ENCODE data around the gene GP5.

Gene GP5

DNA sequence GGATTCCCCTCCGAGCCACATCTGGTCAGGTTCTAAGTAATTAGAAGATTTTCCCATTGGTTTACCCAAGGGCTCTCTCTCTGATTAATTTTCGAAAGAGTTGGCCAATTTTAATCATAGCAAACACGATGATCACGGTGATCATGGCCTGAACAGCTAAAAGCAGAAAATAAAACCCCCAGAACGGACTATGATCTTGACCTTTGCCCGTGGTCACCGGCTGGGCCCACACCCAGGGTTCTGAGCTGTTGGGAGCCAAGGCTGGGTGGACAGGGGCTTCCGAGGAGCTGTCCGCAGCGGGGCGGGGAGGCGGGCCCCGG, 2.6 kb downstream of the GP5 start:
- no peak overlapping the region for H3K14ac ChIP-seq (ENCODE audit: low read length in 2 of 2)
- H3K36me3 ChIP-seq (ENCODE audit: control insufficient read depth in 1 of 2, insufficient read depth in 2 of 2, low read depth in 1 of 2, low read length in 2 of 2): peaks cover 4 to 6% of the 10 kb centered on the region in 2 experiments
- peak overlapping the region; percentile 73 to 94 for H3K18ac ChIP-seq (ENCODE audit: low read depth in 1 of 2, low read length in 2 of 2)
- peak overlapping the region; percentile 21 to 69 for H3K4ac ChIP-seq (ENCODE audit: low read depth in 1 of 2, low read length in 2 of 2)
- DNase-seq: no peak
- H2BK5ac ChIP-seq (ENCODE audit: low read depth, low read length, poor library complexity, severe bottlenecking): no peak overlapping the region
- H3K27me3 ChIP-seq (ENCODE audit: control insufficient read depth in 1 of 2, insufficient read depth in 1 of 2, low read length in 2 of 2): peaks cover 19 to 55% of the 10 kb centered on the region in 2 experiments
- H4K91ac ChIP-seq (ENCODE audit: low read length): no peak overlapping the region
- H3K9ac ChIP-seq (ENCODE audit: low read length): no peak overlapping the region
- no peak overlapping the region for H2AK5ac ChIP-seq (ENCODE audit: low read length, severe bottlenecking)
- H3K4me3 ChIP-seq (ENCODE audit: insufficient read depth in 1 of 2, low read depth in 1 of 2, low read length in 2 of 2): peak overlapping the region in 1 of 2 experiments; percentile 50
- no peak overlapping the region for H3K27ac ChIP-seq (ENCODE audit: low read length, poor library complexity, severe bottlenecking)
- no peak overlapping the region for H4K8ac ChIP-seq (ENCODE audit: low read length)
- WGBS: 26% methylated on average over 13 of the region's 13 CpGs
- no peaks in the 10 kb centered on the region for H3K9me3 ChIP-seq (ENCODE audit: control insufficient read depth, low read length)
- no peak overlapping the region for H2AFZ ChIP-seq (ENCODE audit: low read depth, low read length)
- no peak overlapping the region for H2BK120ac ChIP-seq (ENCODE audit: low read depth, low read length)
- H3K79me1 ChIP-seq (replicated peaks; ENCODE audit: low read length, poor library complexity, severe bottlenecking): no peaks in the 10 kb centered on the region
- no peak overlapping the region for H2BK12ac ChIP-seq (ENCODE audit: low read length in 2 of 2)
- peak overlapping the region; percentile 16 for H3K4me2 ChIP-seq (ENCODE audit: low read length, poor library complexity, severe bottlenecking)
- no peak overlapping the region for H3K23ac ChIP-seq (ENCODE audit: low read length in 2 of 2)
- no peak overlapping the region for H2BK15ac ChIP-seq (ENCODE audit: low read depth, poor library complexity, severe bottlenecking)
- peaks cover 12% of the 10 kb centered on the region for H3K4me1 ChIP-seq (ENCODE audit: control insufficient read depth, insufficient read depth, low read depth, low read length)

DNA sequence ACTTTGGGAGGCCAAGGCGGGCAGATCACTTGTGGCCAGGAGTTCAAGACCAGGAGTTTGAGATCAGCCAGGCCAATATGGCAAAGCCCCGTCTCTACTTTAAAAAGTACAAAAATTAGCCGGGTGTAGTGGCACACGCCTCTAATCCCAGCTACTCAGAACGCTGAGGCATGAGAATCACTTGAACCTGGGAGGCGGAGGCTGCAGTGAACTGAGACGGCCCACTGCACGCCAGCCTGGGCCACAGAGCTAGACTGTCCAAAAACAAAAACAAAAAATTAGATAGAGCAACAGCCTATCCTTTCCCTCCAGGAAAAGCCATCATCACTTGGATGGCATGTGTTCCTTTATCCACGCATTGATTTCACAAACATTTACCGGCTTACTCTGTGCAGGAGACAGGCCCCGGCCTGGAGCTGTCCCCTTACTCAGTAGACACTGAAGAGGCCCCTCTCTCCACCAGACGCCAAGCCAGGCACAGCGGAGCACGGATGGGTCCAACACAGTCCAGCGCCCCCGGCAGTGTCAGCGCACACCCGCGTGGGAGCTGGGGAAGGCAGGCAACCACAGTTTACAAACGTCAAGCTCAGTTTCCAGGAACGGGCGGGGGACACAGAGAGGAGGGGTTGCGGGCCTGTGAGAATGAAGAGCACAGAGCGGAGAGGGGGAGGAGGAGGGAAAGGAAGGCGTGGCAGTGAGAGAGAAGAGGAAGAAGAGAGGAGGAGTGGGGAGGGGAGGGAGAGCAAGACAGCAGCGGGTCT, 3.1 kb downstream of the GP5 start:
- Histone ChIP-seq H4K91ac (ENCODE audit: low read length) (no peak overlapping the region), H4K8ac (ENCODE audit: low read length) (peak overlapping the region; percentile 3), H3K79me1 (replicated peaks; ENCODE audit: low read length, poor library complexity, severe bottlenecking) (no peaks in the 10 kb centered on the region), H3K36me3 (ENCODE audit: control insufficient read depth in 1 of 2, insufficient read depth in 2 of 2, low read depth in 1 of 2, low read length in 2 of 2) (peaks cover 0 to 4% of the 10 kb centered on the region in 2 experiments), H2BK15ac (ENCODE audit: low read depth, poor library complexity, severe bottlenecking) (no peak overlapping the region), H3K9ac (ENCODE audit: low read length) (no peak overlapping the region), H3K4ac (ENCODE audit: low read depth in 1 of 2, low read length in 2 of 2) (no peak overlapping the region), H3K4me1 (ENCODE audit: control insufficient read depth, insufficient read depth, low read depth, low read length) (peaks cover 12% of the 10 kb centered on the region), H2AK5ac (ENCODE audit: low read length, severe bottlenecking) (no peak overlapping the region), H2BK12ac (ENCODE audit: low read length in 2 of 2) (peak overlapping the region in 1 of 2 experiments; percentile 94), H3K27ac (ENCODE audit: low read length, poor library complexity, severe bottlenecking) (no peak overlapping the region), H3K23ac (ENCODE audit: low read length in 2 of 2) (no peak overlapping the region), H3K4me3 (ENCODE audit: insufficient read depth in 1 of 2, low read depth in 1 of 2, low read length in 2 of 2) (peak overlapping the region; percentile 28 to 50), H3K14ac (ENCODE audit: low read length in 2 of 2) (peak overlapping the region in 1 of 2 experiments; percentile 15), H2AFZ (ENCODE audit: low read depth, low read length) (peak overlapping the region; percentile 83), H3K27me3 (ENCODE audit: control insufficient read depth in 1 of 2, insufficient read depth in 1 of 2, low read length in 2 of 2) (peaks cover 19 to 55% of the 10 kb centered on the region in 2 experiments), H3K4me2 (ENCODE audit: low read length, poor library complexity, severe bottlenecking) (peak overlapping the region; percentile 8), H2BK5ac (ENCODE audit: low read depth, low read length, poor library complexity, severe bottlenecking) (no peak overlapping the region), H2BK120ac (ENCODE audit: low read depth, low read length) (no peak overlapping the region), H3K9me3 (ENCODE audit: control insufficient read depth, low read length) (peaks cover 5% of the 10 kb centered on the region), H3K18ac (ENCODE audit: low read depth in 1 of 2, low read length in 2 of 2) (peak overlapping the region in 1 of 2 experiments; percentile 68)
- WGBS: 27% methylated on average over 26 of the region's 26 CpGs
- DNase-seq: peak; percentile 91

- Histone ChIP-seq H4K91ac (ENCODE audit: low read length) (no peak overlapping the region), H3K18ac (ENCODE audit: low read depth in 1 of 2, low read length in 2 of 2) (peak overlapping the region in 1 of 2 experiments; percentile 18), H3K23ac (ENCODE audit: low read length in 2 of 2) (no peak overlapping the region), H3K9me3 (ENCODE audit: control insufficient read depth, low read length) (peaks cover 8% of the 10 kb centered on the region), H3K27me3 (ENCODE audit: control insufficient read depth in 1 of 2, insufficient read depth in 1 of 2, low read length in 2 of 2) (peaks cover 19 to 61% of the 10 kb centered on the region in 2 experiments), H3K79me1 (replicated peaks; ENCODE audit: low read length, poor library complexity, severe bottlenecking) (no peaks in the 10 kb centered on the region), H2BK12ac (ENCODE audit: low read length in 2 of 2) (no peak overlapping the region), H4K8ac (ENCODE audit: low read length) (no peak overlapping the region), H3K4me1 (ENCODE audit: control insufficient read depth, insufficient read depth, low read depth, low read length) (peaks cover 12% of the 10 kb centered on the region), H3K4me2 (ENCODE audit: low read length, poor library complexity, severe bottlenecking) (no peak overlapping the region), H3K36me3 (ENCODE audit: control insufficient read depth in 1 of 2, insufficient read depth in 2 of 2, low read depth in 1 of 2, low read length in 2 of 2) (peaks cover 0 to 4% of the 10 kb centered on the region in 2 experiments), H2AFZ (ENCODE audit: low read depth, low read length) (no peak overlapping the region), H2BK5ac (ENCODE audit: low read depth, low read length, poor library complexity, severe bottlenecking) (no peak overlapping the region), H2BK120ac (ENCODE audit: low read depth, low read length) (no peak overlapping the region), H3K14ac (ENCODE audit: low read length in 2 of 2) (no peak overlapping the region), H3K4ac (ENCODE audit: low read depth in 1 of 2, low read length in 2 of 2) (no peak overlapping the region), H3K27ac (ENCODE audit: low read length, poor library complexity, severe bottlenecking) (no peak overlapping the region), H3K4me3 (ENCODE audit: insufficient read depth in 1 of 2, low read depth in 1 of 2, low read length in 2 of 2) (no peak overlapping the region), H3K9ac (ENCODE audit: low read length) (no peak overlapping the region), H2AK5ac (ENCODE audit: low read length, severe bottlenecking) (no peak overlapping the region), H2BK15ac (ENCODE audit: low read depth, poor library complexity, severe bottlenecking) (no peak overlapping the region)
- DNase-seq: peak; percentile 68
- 80% methylated on average over 5 of the region's 5 CpGs for WGBS
Measured at GRCh38 chr3:194395212-194395611, 3.9 kb downstream of the GP5 start.

DNA sequence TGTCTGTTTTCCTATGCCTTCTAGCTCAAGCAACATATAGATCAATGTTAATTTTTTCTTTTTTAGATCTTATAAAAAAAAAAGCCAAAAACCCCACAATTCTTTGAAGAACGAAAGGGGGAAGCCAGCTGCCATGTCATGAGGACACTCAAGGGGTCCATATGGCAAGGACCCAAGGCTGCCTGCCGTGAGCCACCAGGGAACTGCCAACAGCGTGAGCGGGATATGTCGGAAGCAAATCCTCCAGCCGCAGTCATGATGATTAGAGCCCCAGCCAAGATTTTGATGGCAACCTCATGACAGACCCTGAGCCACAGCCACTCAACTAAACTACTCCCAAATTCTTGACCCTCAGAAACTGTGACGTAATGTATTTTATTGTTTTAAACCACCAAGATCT, 6.5 kb downstream of the GP5 start:
- no peak overlapping the region for H2AFZ ChIP-seq (ENCODE audit: low read depth, low read length)
- H3K4me1 ChIP-seq (ENCODE audit: control insufficient read depth, insufficient read depth, low read depth, low read length): peaks cover 12% of the 10 kb centered on the region
- H2AK5ac ChIP-seq (ENCODE audit: low read length, severe bottlenecking): no peak overlapping the region
- H3K36me3 ChIP-seq (ENCODE audit: control insufficient read depth in 1 of 2, insufficient read depth in 2 of 2, low read depth in 1 of 2, low read length in 2 of 2): peaks cover 0 to 4% of the 10 kb centered on the region in 2 experiments
- peaks cover 25 to 51% of the 10 kb centered on the region in 2 experiments for H3K27me3 ChIP-seq (ENCODE audit: control insufficient read depth in 1 of 2, insufficient read depth in 1 of 2, low read length in 2 of 2)
- H3K14ac ChIP-seq (ENCODE audit: low read length in 2 of 2): no peak overlapping the region
- no peak overlapping the region for H3K9ac ChIP-seq (ENCODE audit: low read length)
- no peak overlapping the region for H2BK120ac ChIP-seq (ENCODE audit: low read depth, low read length)
- WGBS: 98% methylated on average over 7 of the region's 7 CpGs
- H3K23ac ChIP-seq (ENCODE audit: low read length in 2 of 2): no peak overlapping the region
- H3K4me2 ChIP-seq (ENCODE audit: low read length, poor library complexity, severe bottlenecking): no peak overlapping the region
- no peak overlapping the region for H2BK5ac ChIP-seq (ENCODE audit: low read depth, low read length, poor library complexity, severe bottlenecking)
- no peaks in the 10 kb centered on the region for H3K79me1 ChIP-seq (replicated peaks; ENCODE audit: low read length, poor library complexity, severe bottlenecking)
- H4K91ac ChIP-seq (ENCODE audit: low read length): no peak overlapping the region
- no peak overlapping the region for H3K4ac ChIP-seq (ENCODE audit: low read depth in 1 of 2, low read length in 2 of 2)
- H3K18ac ChIP-seq (ENCODE audit: low read depth in 1 of 2, low read length in 2 of 2): no peak overlapping the region
- H3K4me3 ChIP-seq (ENCODE audit: insufficient read depth in 1 of 2, low read depth in 1 of 2, low read length in 2 of 2): no peak overlapping the region
- no peak overlapping the region for H2BK12ac ChIP-seq (ENCODE audit: low read length in 2 of 2)
- no peak overlapping the region for H3K27ac ChIP-seq (ENCODE audit: low read length, poor library complexity, severe bottlenecking)
- no peak for DNase-seq
- peaks cover 13% of the 10 kb centered on the region for H3K9me3 ChIP-seq (ENCODE audit: control insufficient read depth, low read length)
- H2BK15ac ChIP-seq (ENCODE audit: low read depth, poor library complexity, severe bottlenecking): no peak overlapping the region
- H4K8ac ChIP-seq (ENCODE audit: low read length): no peak overlapping the region

Data from mesenchymal stem cell (in vitro differentiated cells and primary cell).